Measurements from ENCODE around the gene KCNA2.

KCNA2 gene

DNA sequence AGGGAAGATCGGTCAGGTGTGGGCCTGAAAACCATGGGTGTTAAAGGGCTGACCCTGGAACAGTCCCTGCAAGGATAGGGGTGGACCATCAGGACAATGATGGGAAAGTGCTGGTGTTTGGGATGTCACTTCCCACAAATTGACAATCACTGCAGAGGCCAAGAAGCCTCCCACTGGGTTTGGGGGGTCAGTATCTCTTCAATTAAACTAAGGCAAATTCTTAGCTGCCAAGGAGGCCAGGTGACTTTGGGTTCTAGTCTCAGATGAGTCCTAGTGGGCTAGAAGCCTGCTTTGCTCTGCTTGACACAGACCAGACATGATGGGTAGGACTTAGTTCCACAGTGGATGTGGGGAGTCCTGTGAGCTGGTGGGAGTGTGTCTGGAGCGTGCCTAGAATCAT is 29.3 kb upstream of the KCNA2 start:
- Mint-ChIP-seq H3K9me3 (peaks cover 6 to 9% of the 10 kb centered on the region in 2 donors), H3K36me3 (ENCODE audit: insufficient read depth) (no peaks in the 10 kb centered on the region), H3K27me3 (no peaks in the 10 kb centered on the region), H3K4me3 (peak overlapping the region; percentile 70 to 73), H3K27ac (no peak overlapping the region), H3K4me1 (ENCODE audit: low read depth in 2 of 2) (peaks cover 70% of the 10 kb centered on the region in 2 donors)
- no peak for ATAC-seq (replicated peaks)
- DNase-seq = no peak

DNA sequence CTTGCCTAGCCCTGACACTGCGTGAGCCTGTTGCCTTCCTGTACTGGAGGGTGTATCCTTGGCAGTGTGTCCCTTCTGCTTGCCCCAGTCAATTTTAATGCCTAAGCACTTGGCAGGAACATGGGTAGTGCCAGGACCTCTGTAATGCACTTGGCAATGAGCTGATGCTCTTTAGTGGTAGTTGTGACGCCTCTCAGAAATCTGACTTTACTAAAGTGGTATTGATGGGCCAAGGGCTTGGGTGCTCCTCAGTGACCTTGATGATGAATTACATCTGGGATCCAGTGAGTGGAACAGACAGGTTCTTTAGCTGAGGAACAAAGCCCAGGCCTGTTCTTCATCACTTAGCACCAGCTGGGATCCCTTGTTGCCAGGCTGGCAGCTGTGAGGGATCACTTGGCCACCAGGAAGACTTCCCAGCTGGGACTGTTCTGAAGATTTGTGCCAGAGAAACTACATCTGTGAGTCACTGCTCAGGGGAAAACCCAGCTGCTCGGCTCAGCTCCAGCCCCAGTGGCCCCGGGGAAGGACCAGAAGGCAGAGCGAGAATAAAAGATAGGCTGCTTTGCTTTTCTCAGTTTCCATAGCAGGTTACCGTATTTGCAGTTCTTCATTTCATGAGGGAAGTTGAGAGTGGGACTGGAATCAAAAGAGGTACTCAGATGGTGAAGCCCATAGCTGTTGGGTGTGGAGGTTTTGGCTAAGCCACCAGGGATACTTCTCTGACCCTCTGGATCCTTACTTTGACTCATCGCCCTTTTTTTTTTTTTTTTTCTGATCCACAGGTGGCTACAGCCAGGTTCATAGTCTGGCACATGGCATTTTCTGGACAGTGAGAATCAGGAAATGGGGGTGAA is 28.5 kb upstream of the KCNA2 start:
- Mint-ChIP-seq H3K36me3 (ENCODE audit: insufficient read depth) (no peaks in the 10 kb centered on the region), H3K4me3 (peak overlapping the region; percentile 70 to 73), H3K27me3 (no peaks in the 10 kb centered on the region), H3K27ac (no peak overlapping the region), H3K4me1 (ENCODE audit: low read depth in 2 of 2) (peaks cover 63% of the 10 kb centered on the region in 2 donors), H3K9me3 (peaks cover 0 to 1% of the 10 kb centered on the region in 2 donors)
- peak; percentile 32 to 45 (median 43) for DNase-seq
- peak; percentile 34 for ATAC-seq (replicated peaks)

DNA sequence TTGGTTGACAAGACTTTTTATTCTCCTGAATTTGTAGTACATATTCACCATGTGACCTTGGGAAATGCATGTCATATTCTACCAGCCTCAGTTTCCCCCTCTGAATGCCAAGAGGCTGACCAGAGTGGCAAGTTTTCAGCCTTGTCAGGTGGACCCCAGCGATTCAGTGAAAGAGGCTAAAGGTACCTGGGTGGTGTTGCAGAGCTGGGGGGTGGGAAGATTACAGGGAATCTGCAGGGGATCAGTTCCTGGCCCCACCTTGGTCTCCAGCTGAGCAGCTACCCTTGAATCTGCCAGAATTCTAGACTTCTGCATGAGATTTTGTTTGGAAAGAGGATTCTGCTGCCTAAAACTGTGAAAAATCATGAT is 27.9 kb upstream of the KCNA2 start:
- Mint-ChIP-seq H3K4me1 (ENCODE audit: low read depth in 2 of 2) (peaks cover 58 to 60% of the 10 kb centered on the region in 2 donors), H3K36me3 (ENCODE audit: insufficient read depth) (no peaks in the 10 kb centered on the region), H3K27me3 (no peaks in the 10 kb centered on the region), H3K4me3 (peak overlapping the region; percentile 70 to 73), H3K27ac (no peak overlapping the region), H3K9me3 (no peaks in the 10 kb centered on the region)
- ATAC-seq (replicated peaks) (no peak), DNase-seq (no peak)

DNA sequence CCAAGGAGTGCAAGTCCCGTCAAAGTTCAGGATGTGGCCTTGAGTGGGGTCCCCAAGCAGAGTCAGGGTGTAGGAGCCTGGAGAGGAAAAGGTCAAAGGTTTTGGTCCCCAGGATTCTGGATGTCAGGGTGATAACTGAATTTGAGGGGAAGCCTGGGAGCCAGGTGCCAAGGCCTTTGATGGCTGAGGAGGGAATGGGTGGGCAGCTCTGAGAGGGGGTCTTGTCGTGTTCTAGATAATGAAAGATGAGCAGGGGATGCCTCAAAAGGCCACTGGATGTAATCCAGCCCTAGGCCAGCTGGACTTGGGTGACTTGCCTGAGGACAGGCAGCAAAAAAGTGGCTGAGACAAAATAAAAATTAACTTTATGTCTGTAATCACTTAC is 27.5 kb upstream of the KCNA2 start:
- Mint-ChIP-seq H3K4me1 (ENCODE audit: low read depth in 2 of 2) (peaks cover 56 to 57% of the 10 kb centered on the region in 2 donors), H3K36me3 (ENCODE audit: insufficient read depth) (no peaks in the 10 kb centered on the region), H3K9me3 (no peaks in the 10 kb centered on the region), H3K4me3 (no peak overlapping the region), H3K27me3 (no peaks in the 10 kb centered on the region), H3K27ac (no peak overlapping the region)
- DNase-seq = no peak
- no peak for ATAC-seq (replicated peaks)

DNA sequence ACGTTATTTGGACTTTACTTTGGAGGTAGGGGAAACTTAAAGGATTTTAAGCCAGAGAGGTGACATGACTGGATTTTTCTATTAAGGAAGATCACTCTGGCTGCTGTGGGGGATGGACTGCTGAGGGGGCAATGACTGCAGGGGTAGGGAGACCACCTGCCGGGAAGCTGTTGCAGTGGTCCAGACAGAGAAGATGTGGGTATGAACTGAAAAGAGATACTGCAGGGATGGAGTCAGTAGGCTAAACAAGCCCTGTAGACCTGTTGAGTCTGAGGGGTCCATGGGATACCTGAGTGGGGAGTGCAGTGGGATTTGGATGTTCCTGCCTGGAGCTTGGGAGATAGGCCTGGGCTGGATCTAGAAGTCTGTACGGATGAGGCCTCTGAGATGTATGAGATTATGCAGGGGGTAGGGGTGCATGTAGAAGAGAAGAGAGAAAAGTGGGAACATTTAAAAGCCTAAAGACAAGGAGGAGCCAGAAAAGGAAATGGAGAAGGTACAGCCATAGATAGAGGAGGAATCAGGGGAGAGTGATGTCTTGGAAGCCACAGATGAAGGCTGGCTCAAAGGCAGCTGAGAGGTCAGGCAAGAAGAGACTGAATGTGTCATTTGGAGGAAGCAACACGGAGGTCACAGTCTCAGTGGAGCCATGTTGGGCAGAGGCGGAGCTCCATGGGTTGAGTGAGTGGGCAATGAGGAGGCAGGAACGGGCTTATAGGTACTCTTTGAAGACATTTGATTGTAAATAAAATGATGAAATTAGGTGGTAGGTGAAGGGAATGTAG is 25.9 kb upstream of the KCNA2 start:
- Mint-ChIP-seq H3K4me3 (no peak overlapping the region), H3K27me3 (no peaks in the 10 kb centered on the region), H3K9me3 (no peaks in the 10 kb centered on the region), H3K36me3 (ENCODE audit: insufficient read depth) (no peaks in the 10 kb centered on the region), H3K27ac (no peak overlapping the region), H3K4me1 (ENCODE audit: low read depth in 2 of 2) (peaks cover 40 to 45% of the 10 kb centered on the region in 2 donors)
- DNase-seq (no peak), ATAC-seq (replicated peaks) (no peak)

DNA sequence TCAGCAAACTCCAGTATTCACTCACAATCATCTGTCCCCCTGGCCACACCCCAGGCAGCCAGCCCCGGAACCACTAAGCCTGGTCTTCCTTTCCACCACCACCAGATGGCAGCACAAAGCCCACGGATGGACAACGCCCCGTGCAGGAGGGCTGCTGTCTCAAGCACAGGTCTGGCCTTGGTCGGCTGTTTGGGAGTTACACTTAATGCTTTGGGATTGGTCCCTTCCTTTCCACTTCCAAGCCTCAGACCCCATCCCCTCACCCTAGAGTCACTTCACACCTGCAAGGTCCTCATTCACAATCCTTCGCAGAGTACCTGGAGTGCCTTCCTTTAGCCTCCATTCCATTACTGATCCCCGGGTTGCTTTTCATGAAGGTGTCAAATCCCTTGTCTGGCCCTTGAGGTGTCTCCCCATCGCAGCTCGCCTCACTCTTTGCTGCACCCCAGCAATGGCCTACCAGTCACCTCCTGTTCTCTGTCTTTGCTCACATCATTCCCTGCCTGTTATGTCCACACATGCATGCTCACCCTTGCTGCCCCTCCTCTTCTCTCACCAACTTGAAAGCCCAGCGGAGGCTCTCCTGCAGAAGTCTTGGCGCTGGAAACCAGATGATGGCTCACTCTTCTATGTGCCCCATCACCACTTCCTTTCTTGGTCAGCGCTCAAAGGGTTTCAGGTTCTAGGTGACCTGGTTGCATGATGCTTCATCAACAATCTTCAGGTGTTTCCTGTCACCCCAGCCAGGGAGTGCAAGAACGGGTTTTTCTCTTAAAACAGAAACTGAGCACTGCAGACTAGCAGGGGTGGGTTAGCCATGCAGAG is 24.9 kb upstream of the KCNA2 start:
- Mint-ChIP-seq H3K27me3 (no peaks in the 10 kb centered on the region), H3K36me3 (ENCODE audit: insufficient read depth) (no peaks in the 10 kb centered on the region), H3K4me3 (no peak overlapping the region), H3K9me3 (no peaks in the 10 kb centered on the region), H3K27ac (no peak overlapping the region), H3K4me1 (ENCODE audit: low read depth in 2 of 2) (peaks cover 35 to 41% of the 10 kb centered on the region in 2 donors)
- peak; percentile 80 for ATAC-seq (replicated peaks)
- peak; percentile 83 to 87 (median 83) for DNase-seq

DNA sequence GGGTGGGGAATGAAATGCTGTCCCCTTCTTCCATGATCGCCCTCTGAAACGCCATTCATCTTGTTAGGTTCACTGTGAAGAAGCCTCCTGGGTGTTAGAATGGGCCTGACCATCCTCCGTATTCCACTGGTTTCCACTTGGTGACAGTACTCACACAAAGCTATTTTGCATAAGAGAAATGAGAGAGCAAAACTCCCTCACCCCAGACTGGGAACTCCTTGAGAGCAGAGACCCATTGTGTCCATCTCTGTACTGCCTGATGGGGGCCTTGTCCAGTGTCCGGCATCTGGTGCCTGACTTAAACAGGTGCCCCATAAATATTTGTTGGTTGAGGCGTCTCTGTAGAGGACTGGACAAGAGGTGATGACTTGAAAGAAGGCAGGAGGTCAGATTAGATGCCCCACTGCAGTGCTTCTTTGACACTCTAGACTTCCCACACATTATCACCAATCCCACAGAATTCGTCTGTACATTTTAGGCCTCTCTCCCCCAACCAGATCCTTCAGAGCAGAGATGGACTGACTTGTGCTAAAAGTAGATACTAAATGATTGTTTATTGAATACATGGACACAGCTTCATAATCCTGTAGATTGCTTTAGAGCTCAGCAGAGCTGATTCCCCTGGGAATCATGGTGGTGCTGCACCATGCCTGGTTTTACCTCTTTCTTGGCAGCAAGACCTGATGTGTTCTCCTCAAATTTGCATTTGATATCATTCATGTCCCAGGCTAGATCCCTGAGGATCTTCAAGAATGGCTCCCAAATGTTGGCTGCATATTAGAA is 22.4 kb upstream of the KCNA2 start:
- Mint-ChIP-seq H3K4me1 (ENCODE audit: low read depth in 2 of 2) (peaks cover 12 to 18% of the 10 kb centered on the region in 2 donors), H3K36me3 (ENCODE audit: insufficient read depth) (no peaks in the 10 kb centered on the region), H3K4me3 (no peak overlapping the region), H3K9me3 (no peaks in the 10 kb centered on the region), H3K27me3 (no peaks in the 10 kb centered on the region), H3K27ac (no peak overlapping the region)
- DNase-seq = no peak
- no peak for ATAC-seq (replicated peaks)

DNA sequence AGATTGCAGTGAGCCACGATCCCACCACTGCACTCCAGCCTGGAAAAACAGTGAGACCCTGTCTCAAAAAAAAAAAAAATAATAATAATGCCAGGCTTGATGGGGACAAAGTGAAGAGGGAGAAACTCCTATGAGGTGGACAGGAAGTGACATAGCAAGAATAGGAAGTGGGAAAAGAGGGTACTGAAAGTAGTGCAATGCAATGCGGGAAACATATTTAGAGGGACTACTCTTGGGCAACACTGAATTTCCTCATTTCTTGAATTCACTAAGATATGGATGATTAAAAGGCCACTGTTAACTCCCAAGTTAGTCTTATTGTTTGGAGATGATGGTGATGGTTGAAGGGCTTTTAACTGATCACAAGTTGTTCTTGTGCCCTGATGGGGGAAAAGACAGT is 21.6 kb upstream of the KCNA2 start:
- no peaks in the 10 kb centered on the region for H3K36me3 Mint-ChIP-seq (ENCODE audit: insufficient read depth)
- no peak overlapping the region for H3K27ac Mint-ChIP-seq
- no peak for ATAC-seq (replicated peaks)
- H3K27me3 Mint-ChIP-seq = no peaks in the 10 kb centered on the region
- H3K4me3 Mint-ChIP-seq = no peak overlapping the region
- peaks cover 5 to 12% of the 10 kb centered on the region in 2 donors for H3K4me1 Mint-ChIP-seq (ENCODE audit: low read depth in 2 of 2)
- DNase-seq = no peak
- no peaks in the 10 kb centered on the region for H3K9me3 Mint-ChIP-seq

DNA sequence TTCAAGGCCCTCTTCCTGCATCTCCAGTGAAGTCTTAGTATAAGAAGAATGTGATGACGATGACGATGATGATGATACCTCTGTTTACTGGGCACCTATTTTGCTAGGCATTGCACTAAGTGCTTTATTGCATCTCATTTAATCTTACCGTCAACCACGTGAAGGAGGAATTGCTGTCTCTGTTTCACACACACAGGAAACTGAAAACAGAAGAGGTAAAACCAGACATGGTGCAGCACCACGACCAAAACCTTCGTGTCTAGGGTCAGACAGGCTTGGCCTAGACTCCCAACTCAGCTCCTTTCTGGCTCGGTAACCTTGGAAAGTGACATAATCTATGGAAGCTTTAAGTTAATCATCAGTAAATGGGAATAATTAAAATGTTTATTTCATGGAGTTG is 20.7 kb upstream of the KCNA2 start:
- no peaks in the 10 kb centered on the region for H3K36me3 Mint-ChIP-seq (ENCODE audit: insufficient read depth)
- no peak overlapping the region for H3K27ac Mint-ChIP-seq
- H3K27me3 Mint-ChIP-seq = no peaks in the 10 kb centered on the region
- H3K4me3 Mint-ChIP-seq = no peak overlapping the region
- ATAC-seq (replicated peaks) (no peak), DNase-seq (no peak)
- H3K9me3 Mint-ChIP-seq = no peaks in the 10 kb centered on the region
- H3K4me1 Mint-ChIP-seq (ENCODE audit: low read depth in 2 of 2) = peaks cover 5 to 12% of the 10 kb centered on the region in 2 donors

DNA sequence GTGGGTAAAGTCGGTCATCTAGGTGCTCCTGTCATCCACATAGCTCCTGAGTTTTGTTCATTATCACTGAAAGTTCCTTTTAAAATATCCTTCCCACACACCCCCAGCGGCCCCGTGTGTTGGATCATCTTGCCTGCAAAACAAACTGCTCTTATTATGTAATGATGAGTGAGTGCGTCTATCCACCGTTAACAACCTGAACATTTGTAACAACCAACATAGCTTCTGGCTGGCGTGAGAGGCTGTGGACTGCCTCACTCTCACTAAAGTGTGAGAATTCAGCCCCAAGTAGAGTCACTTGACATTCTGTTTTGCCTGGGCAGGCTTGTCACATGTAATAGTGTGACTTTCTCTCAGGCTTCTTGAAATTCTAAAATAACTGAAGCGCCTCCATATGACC is 14.5 kb upstream of the KCNA2 start:
- H3K9me3 Mint-ChIP-seq = no peaks in the 10 kb centered on the region
- ATAC-seq (replicated peaks) (no peak), DNase-seq (no peak)
- H3K4me1 Mint-ChIP-seq (ENCODE audit: low read depth in 2 of 2) = peaks cover 19 to 24% of the 10 kb centered on the region in 2 donors
- no peaks in the 10 kb centered on the region for H3K27me3 Mint-ChIP-seq
- peak overlapping the region; percentile 88 to 89 for H3K27ac Mint-ChIP-seq
- H3K4me3 Mint-ChIP-seq = peak overlapping the region; percentile 82 to 86
- peaks cover 19% of the 10 kb centered on the region for H3K36me3 Mint-ChIP-seq (ENCODE audit: insufficient read depth)

DNA sequence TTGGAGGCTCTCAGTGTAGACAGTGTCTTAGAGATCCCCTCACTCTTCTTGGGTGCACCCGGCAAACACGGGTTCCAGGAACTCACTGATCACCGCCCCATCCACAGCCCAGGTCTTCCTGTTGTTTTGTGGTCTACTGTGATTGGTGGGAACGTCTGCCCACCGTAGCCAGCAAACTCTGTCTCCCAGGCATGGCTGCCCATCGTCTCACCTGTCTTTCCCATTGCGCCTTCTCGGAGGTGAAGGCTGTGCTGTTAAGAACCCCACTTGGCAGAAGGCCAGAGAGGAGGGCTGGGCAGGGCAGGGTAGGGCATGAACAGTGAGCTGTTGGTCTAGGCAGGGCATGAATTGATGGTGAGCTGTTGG is 14.1 kb upstream of the KCNA2 start:
- ATAC-seq (replicated peaks) (no peak), DNase-seq (no peak)
- Mint-ChIP-seq H3K36me3 (ENCODE audit: insufficient read depth) (peaks cover 19% of the 10 kb centered on the region), H3K27ac (peak overlapping the region; percentile 88 to 89), H3K4me3 (peak overlapping the region; percentile 82 to 86), H3K9me3 (no peaks in the 10 kb centered on the region), H3K4me1 (ENCODE audit: low read depth in 2 of 2) (peaks cover 22 to 28% of the 10 kb centered on the region in 2 donors), H3K27me3 (no peaks in the 10 kb centered on the region)

DNA sequence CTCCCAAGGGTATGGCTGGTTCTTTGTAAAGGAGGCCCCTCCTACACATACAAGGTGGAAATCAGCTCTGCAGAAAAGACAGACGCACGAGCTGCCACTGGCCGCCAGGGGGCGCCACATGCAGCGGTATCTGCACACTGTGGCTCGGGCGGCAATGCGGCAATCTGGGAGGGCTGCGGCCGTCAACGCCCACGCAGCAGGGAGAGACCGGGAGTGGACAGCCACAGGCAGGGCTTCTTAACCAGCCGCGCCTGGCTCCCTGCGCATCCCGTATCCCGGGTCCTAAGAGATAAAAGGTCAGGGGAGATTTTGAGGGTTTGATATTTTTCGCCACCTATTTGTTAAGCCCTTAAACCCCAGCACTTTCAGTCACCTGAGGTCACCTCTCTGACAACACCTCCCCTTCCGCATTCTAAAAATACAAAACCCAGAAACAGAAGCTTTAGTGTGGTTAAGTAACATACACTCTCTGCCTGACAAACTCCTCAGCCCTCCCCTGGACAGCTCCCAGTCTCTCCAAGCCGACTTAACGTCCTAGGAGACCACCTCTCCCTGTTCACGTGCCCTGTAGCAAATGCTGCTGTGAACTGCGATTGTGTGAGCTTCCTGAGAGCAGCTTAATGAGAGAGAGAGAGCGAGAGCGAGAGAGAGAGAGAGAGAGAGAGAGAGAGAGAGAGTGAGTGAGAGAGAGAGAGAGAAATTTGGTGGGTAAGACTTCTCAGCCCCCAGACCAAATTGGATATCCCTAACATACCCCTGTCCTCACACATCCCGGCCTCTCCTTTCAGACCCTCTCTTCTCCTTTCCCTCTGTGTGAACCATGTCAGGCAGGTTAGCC is 13.5 kb upstream of the KCNA2 start:
- H3K4me1 Mint-ChIP-seq (ENCODE audit: low read depth in 2 of 2) = peaks cover 22 to 28% of the 10 kb centered on the region in 2 donors
- peaks cover 19% of the 10 kb centered on the region for H3K36me3 Mint-ChIP-seq (ENCODE audit: insufficient read depth)
- ATAC-seq (replicated peaks) = peak; percentile 88
- peak; percentile 88 to 89 (median 88) for DNase-seq
- no peaks in the 10 kb centered on the region for H3K27me3 Mint-ChIP-seq
- H3K9me3 Mint-ChIP-seq = no peaks in the 10 kb centered on the region
- peak overlapping the region; percentile 82 to 86 for H3K4me3 Mint-ChIP-seq
- H3K27ac Mint-ChIP-seq = peak overlapping the region; percentile 88 to 89

Data from effector memory CD8-positive, alpha-beta T cell (primary cell).